B cell (primary cell): ENCODE data around the gene DHX40. TPM values are rescaled to one million over a fixed set of nuclear protein-coding genes. Genes with fewer than 3 reads are reported as not detected.

Experiments
- ATAC-seq: fragments of 200-7000 bp; cut with Tn5 transposase; one replicate; pipeline ENCODE4 v1.10.0; 2021; ENCODE audit warnings: low read depth, mild to moderate bottlenecking, moderate number of reproducible peaks, moderate library complexity
- CTCF ChIA-PET: fragments of 350-600 bp; sonication (Branson Sonifier 250); formaldehyde crosslinking; loops from one replicate; lab custom pipeline; 2021; ENCODE audit warnings: antibody characterized with exemption, inconsistent platforms; lab: Charles Lee
- POLR2A ChIA-PET: fragments of 350-600 bp; sonication (Branson Sonifier 250); formaldehyde crosslinking; loops from one replicate; lab custom pipeline; 2021; ENCODE audit warnings: antibody characterized with exemption; lab: Charles Lee
- DNase-seq: peaks from one replicate; pipeline ENCODE4 v3.0.0; 2013
- H2AFZ ChIP-seq: 2 replicates; pipeline ENCODE4 v1.6.1; 2012; ENCODE audit warnings: mild to moderate bottlenecking, low read depth, low read length; ENCODE audit not compliant: insufficient read depth, poor library complexity, severe bottlenecking
- H3K27ac ChIP-seq, 2 donors: 1 replicate in 1 of 2; 2 replicates in 1 of 2; pipeline ENCODE4 v1.5.1; 2012 to 2013; ENCODE audit warnings: low read length in 2 of 2, mild to moderate bottlenecking in 2 of 2, moderate library complexity in 1 of 2
- H3K27me3 ChIP-seq, 4 experiments: fragments of 200-600 bp in 1 of 4; sonication (generic) in 1 of 4; replicated peaks in 1 of 4; 1 replicate in 2 of 4; 2 replicates in 2 of 4; pipeline versions ENCODE4 v1.6.1 to v1.7.0; 2013 to 2016; ENCODE audit warnings: low read length in 3 of 4, mild to moderate bottlenecking in 2 of 4, mixed read lengths in 1 of 4, moderate library complexity in 1 of 4; ENCODE audit not compliant: insufficient read depth in 4 of 4, control insufficient read depth in 3 of 4; ENCODE audit errors: control extremely low read depth in 1 of 4
- H3K36me3 ChIP-seq, 2 experiments: replicated peaks in 1 of 2; 1 replicate in 1 of 2; 2 replicates in 1 of 2; pipeline versions ENCODE4 v1.6.1 to v1.7.1; 2013; ENCODE audit warnings: low read length in 1 of 2; ENCODE audit not compliant: insufficient read depth in 2 of 2, control insufficient read depth in 1 of 2; ENCODE audit errors: control extremely low read depth in 1 of 2, extremely low read depth in 1 of 2
- H3K4me1 ChIP-seq, 2 donors: fragments of 200-600 bp in 1 of 2; sonication (generic) in 1 of 2; 1 replicate in 1 of 2; 2 replicates in 1 of 2; pipeline versions ENCODE4 v1.5.1 to v1.6.1; 2013 to 2017; ENCODE audit warnings: low read length in 2 of 2; ENCODE audit not compliant: control insufficient read depth in 2 of 2, insufficient read depth in 2 of 2
- H3K4me2 ChIP-seq: replicated peaks from 2 replicates; pipeline ENCODE3; 2012; ENCODE audit warnings: mild to moderate bottlenecking, low read depth, low read length; ENCODE audit not compliant: poor library complexity, severe bottlenecking
- H3K4me3 ChIP-seq, 5 experiments: fragments of 200-600 bp in 1 of 5; sonication (generic) in 1 of 5; 1 replicate in 3 of 5; 2 replicates in 2 of 5; pipeline versions ENCODE4 v1.5.1 to v1.7.0; 2011 to 2016; ENCODE audit warnings: low read length in 4 of 5, mild to moderate bottlenecking in 4 of 5, low read depth in 2 of 5, control low read depth in 1 of 5, moderate library complexity in 1 of 5; ENCODE audit not compliant: insufficient read depth in 1 of 5; ENCODE audit errors: control extremely low read depth in 1 of 5, extremely low read depth in 1 of 5
- H3K79me2 ChIP-seq: fragments of 200-600 bp; sonication (generic); one replicate; pipeline ENCODE4 v1.6.0; 2016; ENCODE audit warnings: low read length; ENCODE audit not compliant: control insufficient read depth, insufficient read depth
- H3K9ac ChIP-seq: fragments of 200-600 bp; sonication (generic); 2 replicates; pipeline ENCODE4 v1.6.1; 2017; ENCODE audit warnings: mild to moderate bottlenecking, low read length, moderate library complexity
- H3K9me3 ChIP-seq, 3 donors: one replicate each; pipeline versions ENCODE4 v1.6.1 to v1.7.1; 2013; ENCODE audit warnings: low read length in 2 of 3; ENCODE audit not compliant: control insufficient read depth in 2 of 3, insufficient read depth in 1 of 3; ENCODE audit errors: control extremely low read depth in 1 of 3
- H4K20me1 ChIP-seq: 2 replicates; pipeline ENCODE4 v1.6.0; 2012; ENCODE audit warnings: mild to moderate bottlenecking, low read length; ENCODE audit not compliant: insufficient read depth, control insufficient read depth, poor library complexity, severe bottlenecking
- H3K27ac Mint-ChIP-seq: one replicate; pipeline ENCODE4 v1.8.0; 2021; ENCODE audit warnings: mixed read lengths
- H3K27me3 Mint-ChIP-seq: one replicate; pipeline ENCODE4 v1.8.0; 2021; ENCODE audit warnings: mixed read lengths
- H3K4me1 Mint-ChIP-seq: one replicate; pipeline ENCODE4 v1.8.0; 2021; ENCODE audit warnings: mixed read lengths
- H3K4me3 Mint-ChIP-seq: one replicate; pipeline ENCODE4 v1.8.0; 2021; ENCODE audit warnings: mixed read lengths
- H3K9me3 Mint-ChIP-seq: one replicate; pipeline ENCODE4 v1.8.0; 2022; ENCODE audit warnings: mixed read lengths; ENCODE audit not compliant: insufficient read depth
- CTCF ChIP-seq: fragments of 200-600 bp; IDR thresholded peaks from one replicate; pipeline ENCODE4 v1.8.0; 2022; ENCODE audit warnings: antibody characterized with exemption, mild to moderate bottlenecking
- EZH2 ChIP-seq: IDR thresholded peaks from 2 replicates; pipeline ENCODE4 v1.6.1; 2012; ENCODE audit warnings: borderline replicate concordance, low read depth, mild to moderate bottlenecking, moderate library complexity, low read length; ENCODE audit not compliant: insufficient read depth, poor library complexity, severe bottlenecking
- WGBS: methylation state at CpG from one replicate; pipeline ENCODE4 v1.1.5; 2013; ENCODE audit warnings: missing lambda C conversion rate; ENCODE audit not compliant: insufficient coverage; 5-methylcytosine and 5-hydroxymethylcytosine counted together
- intact Hi-C: fragments of 100-400 bp; cut with micrococcal nuclease; formaldehyde crosslinking; loops from one replicate; pipeline ENCODE4 v1.10.0; 2022
- polyA plus RNA-seq: library from polyadenylated mRNA; depleted of rRNA; stranded (reverse); fragments of >200 nt; gene quantifications from 2 replicates; pipeline ENCODE4 v1.2.3, GENCODE V29; 2012
- total RNA-seq, 2 donors: library from RNA; stranded (reverse); fragments of 120-200 nt in 1 of 2; gene quantifications; 1 replicate in 1 of 2; 2 replicates in 1 of 2; pipeline versions ENCODE4 v1.2.3 to v1.2.4, GENCODE V29; 2013 to 2022

The DHX40 gene
- total and polyA plus RNA-seq, 2 donors (not counting 1 experiment from before 2014, with no cell fraction given): 10.4 to 28.7 TPM

- H3K27me3 ChIP-seq: no peaks in the 10 kb centered on the region
- H4K20me1 ChIP-seq: peaks cover 4% of the 10 kb centered on the region
- Mint-ChIP-seq H3K4me1 (peaks cover 31% of the 10 kb centered on the region), H3K4me3 (no peak overlapping the region), H3K27me3 (no peaks in the 10 kb centered on the region), H3K27ac (no peak overlapping the region), H3K9me3 (no peaks in the 10 kb centered on the region)
- no peak overlapping the region for H2AFZ ChIP-seq
- intact Hi-C loops: loop anchor here (5.0 kb wide), 1 partner anchor 40 kb away; no protein-coding TSS in a partner anchor
- H3K4me2 ChIP-seq: no peak overlapping the region
- no CpG with 5 or more reads among the region's 1 CpG for WGBS
- DNase-seq (no peak), ATAC-seq (no peak)
- CTCF ChIA-PET: interaction anchor here (0.7 kb wide), 1 partner anchor 25 kb away, joined by 4 read pairs; no protein-coding TSS in a partner anchor
- H3K36me3 ChIP-seq: no peaks in the 10 kb centered on the region
- H3K79me2 ChIP-seq: peaks cover 51% of the 10 kb centered on the region
- TF ChIP-seq EZH2 (no peak), CTCF (no peak)
- POLR2A ChIA-PET: no interaction called here
- no peak overlapping the region for H3K4me3 ChIP-seq
- no peaks in the 10 kb centered on the region for H3K9me3 ChIP-seq
- peaks cover 25 to 26% of the 10 kb centered on the region in 2 donors for H3K4me1 ChIP-seq
- no peak overlapping the region for H3K9ac ChIP-seq
- H3K27ac ChIP-seq: peak overlapping the region in 1 of 2 donors; percentile 99
These were observed 51.8 kb downstream of the DHX40 start for GRCh38 chr17:59617156-59617732.

GRCh38 chr17:59619035-59619297 is 53.6 kb downstream of the DHX40 start:
- CTCF ChIA-PET: interaction anchor here (0.6 to 1.5 kb wide), 7 partner anchors 24 to 296 kb away, joined by 3 to 12 read pairs (median 3); partner anchors contain the start of gene DHX40
- intact Hi-C loops: loop anchor here (1.0 to 5.0 kb wide), 6 partner anchors 23 to 982 kb away; partner anchors contain the start of genes DHX40, PPM1D, PTRH2 and TUBD1
- Histone ChIP-seq H3K9ac (peak overlapping the region; percentile 82), H3K4me3 (peak overlapping the region; percentile 69 to 100 (median 99)), H3K79me2 (peaks cover 68% of the 10 kb centered on the region), H3K36me3 (no peaks in the 10 kb centered on the region), H3K4me2 (peak overlapping the region; percentile 90), H3K9me3 (no peaks in the 10 kb centered on the region), H4K20me1 (peaks cover 14% of the 10 kb centered on the region), H3K4me1 (peaks cover 39 to 42% of the 10 kb centered on the region in 2 donors), H2AFZ (peak overlapping the region; percentile 89), H3K27ac (peak overlapping the region; percentile 96 to 99), H3K27me3 (no peaks in the 10 kb centered on the region)
- WGBS: 0% methylated on average over 11 of the region's 11 CpGs
- DNase-seq (no peak), ATAC-seq (no peak)
- POLR2A ChIA-PET: interaction anchor here (0.6 to 2.6 kb wide), 11 partner anchors 10 to 1756 kb away, joined by 3 to 20 read pairs (median 4); partner anchors contain the start of genes DHX40, HSF5, PTRH2 and RNFT1
- peak overlapping the region; percentile 90 for H3K4me3 Mint-ChIP-seq
- peak overlapping the region; percentile 97 for H3K27ac Mint-ChIP-seq
- no peaks in the 10 kb centered on the region for H3K9me3 Mint-ChIP-seq
- TF ChIP-seq EZH2: no peak
- no peak for TF ChIP-seq CTCF
- H3K4me1 Mint-ChIP-seq: peaks cover 44% of the 10 kb centered on the region
- no peaks in the 10 kb centered on the region for H3K27me3 Mint-ChIP-seq
